Measurements from ENCODE around the gene TBC1D2B.

- TF ChIP-seq CTCF (tag by site-specific recombination; IDR thresholded peaks at IDR 0.05): no peak
- no peak for TF ChIP-seq ZNF785 (tag by site-specific recombination; IDR thresholded peaks at IDR 0.05)
- TF ChIP-seq BCL11A (tag by site-specific recombination; IDR thresholded peaks at IDR 0.05; ENCODE audit: low read depth): no peak
- no peak for TF ChIP-seq ZNF626 (tag by site-specific recombination; IDR thresholded peaks at IDR 0.05)
- no peak for TF ChIP-seq ZNF404 (tag by site-specific recombination; IDR thresholded peaks at IDR 0.05)
- TF ChIP-seq ZNF747 (tag by site-specific recombination; IDR thresholded peaks at IDR 0.05): no peak
- no peak for TF ChIP-seq KLF7 (tag by site-specific recombination; IDR thresholded peaks at IDR 0.05; ENCODE audit: borderline replicate concordance)
- TF ChIP-seq ZSCAN30 (tag by site-specific recombination; IDR thresholded peaks at IDR 0.05): no peak
- no peak for TF ChIP-seq EGR2 (tag by site-specific recombination; IDR thresholded peaks at IDR 0.05; ENCODE audit: low read depth)
- no peak for TF ChIP-seq ZNF76 (tag by site-specific recombination; IDR thresholded peaks at IDR 0.05; ENCODE audit: borderline replicate concordance, low read depth)
- no peak for TF ChIP-seq WT1 (tag by site-specific recombination; IDR thresholded peaks at IDR 0.05)
- no peak for TF ChIP-seq ZNF530 (tag by site-specific recombination; IDR thresholded peaks at IDR 0.05; ENCODE audit: low read depth)
Observed at GRCh38 chr15:78079298-78080087, 2.0 kb upstream of the TBC1D2B start.

All from HEK293 (cell line).